HepG2 (cell line): ENCODE results near the gene DNLZ. TPM values are rescaled to one million over a fixed set of nuclear protein-coding genes. Genes with fewer than 3 reads are reported as not detected.

Experiments used
- ATAC-seq: fragments of 200-7000 bp; cut with Tn5 transposase; 3 replicates; pipeline ENCODE4 v1.9.1; 2020; ENCODE audit warnings: mild to moderate bottlenecking, moderate library complexity
- BruUV-seq: library from RNA; stranded (reverse); fragments of 400-500 nt; replicated peaks from 2 replicates; lab custom pipeline; 2021; lab: Mats Ljungman, UMichigan
- CTCF ChIA-PET: fragments of 300-600 bp; formaldehyde crosslinking; extraction: SDS; loops from one replicate; lab custom pipeline; 2021; ENCODE audit warnings: low total read pairs, inconsistent platforms, low intra/inter-chr PET ratio; lab: Yijun Ruan, JAX
- POLR2A ChIA-PET: fragments of 350-600 bp; sonication (Branson Sonifier 250); formaldehyde crosslinking; loops from one replicate; lab custom pipeline; 2020; ENCODE audit warnings: antibody characterized with exemption, inconsistent platforms; lab: Yijun Ruan, JAX
- DNase-seq: peaks from one replicate; pipeline ENCODE4 v3.0.0-alpha.2; 2015; ENCODE audit warnings: low spot score
- FAIRE-seq: peaks from 3 replicates; lab custom pipeline; 2011; peaks lifted over from hg19 to GRCh38; lab: Jason Lieb, UNC
- H2AFZ ChIP-seq: one replicate; pipeline ENCODE4 v1.6.1; 2011; ENCODE audit warnings: low read length, inconsistent platforms
- H3K27ac ChIP-seq: fragments of 300-600 bp; 3 replicates; pipeline ENCODE4 v1.8.0; 2011; ENCODE audit warnings: mixed run types, mild to moderate bottlenecking, mixed read lengths, low read length, inconsistent platforms; ENCODE audit not compliant: insufficient read depth; ENCODE audit errors: extremely low read length
- H3K27me3 ChIP-seq, 2 experiments: fragments of 200-600 bp in 1 of 2; 2 replicates in 1 of 2; 3 replicates in 1 of 2; pipeline versions ENCODE4 v1.6.0 to v1.8.0; 2011; ENCODE audit warnings: low read length in 2 of 2, mild to moderate bottlenecking in 2 of 2, moderate library complexity in 2 of 2, inconsistent platforms in 1 of 2; ENCODE audit not compliant: insufficient read depth in 2 of 2, control insufficient read depth in 1 of 2
- H3K36me3 ChIP-seq, 2 experiments: fragments of 200-600 bp in 1 of 2; replicated peaks in 1 of 2; 2 replicates in 1 of 2; 3 replicates in 1 of 2; pipeline versions ENCODE4 v1.5.1 to v1.8.0; 2011; ENCODE audit warnings: low read length in 2 of 2, inconsistent platforms in 1 of 2; ENCODE audit not compliant: insufficient read depth in 2 of 2, control insufficient read depth in 1 of 2
- H3K4me1 ChIP-seq: 2 replicates; pipeline ENCODE4 v1.5.1; 2012; ENCODE audit warnings: low read length, inconsistent platforms; ENCODE audit not compliant: insufficient read depth
- H3K4me2 ChIP-seq: 2 replicates; pipeline ENCODE4 v1.6.0; 2011; ENCODE audit warnings: low read depth, low read length, inconsistent platforms
- H3K4me3 ChIP-seq, 3 experiments: fragments of 200-600 bp in 1 of 3; sonication (generic), shearing (Covaris generic) in 1 of 3; replicated peaks in 1 of 3; 2 replicates each; pipeline ENCODE4 v1.5.1; 2011 to 2016; ENCODE audit warnings: low read length in 3 of 3, inconsistent platforms in 2 of 3, low read depth in 2 of 3, mild to moderate bottlenecking in 2 of 3, control low read depth in 1 of 3, mixed read lengths in 1 of 3; ENCODE audit not compliant: insufficient read depth in 1 of 3
- H3K79me2 ChIP-seq: one replicate; pipeline ENCODE4 v1.6.1; 2011; ENCODE audit warnings: low read length, inconsistent platforms; ENCODE audit not compliant: insufficient read depth
- H3K9ac ChIP-seq: 2 replicates; pipeline ENCODE4 v1.6.0; 2011; ENCODE audit warnings: mild to moderate bottlenecking, low read depth, low read length, inconsistent platforms; ENCODE audit not compliant: insufficient read depth
- H3K9me3 ChIP-seq: 2 replicates; pipeline ENCODE4 v1.5.1; 2012; ENCODE audit warnings: mild to moderate bottlenecking, low read length
- H4K20me1 ChIP-seq: 2 replicates; pipeline ENCODE4 v1.6.0; 2011; ENCODE audit warnings: inconsistent platforms, mild to moderate bottlenecking, low read length, moderate library complexity; ENCODE audit not compliant: insufficient read depth
- KAT7 ChIP-seq: IDR thresholded peaks from 2 replicates; pipeline ENCODE4 v1.6.1; 2018; ENCODE audit warnings: borderline replicate concordance, missing compliant biosample characterization
- RBM39 ChIP-seq: fragments of 200-400 bp; formaldehyde crosslinking; IDR thresholded peaks from one replicate; pipeline ENCODE4 v1.6.1; 2018; ENCODE audit warnings: antibody characterized with exemption, mild to moderate bottlenecking, low read depth, low read length; ENCODE audit not compliant: poor library complexity, severe bottlenecking
- TBP ChIP-seq: sonication (generic); formaldehyde crosslinking; IDR thresholded peaks from 2 replicates; pipeline ENCODE4 v1.5.0; 2020; ENCODE audit warnings: missing genetic modification reagents
- WGBS: methylation state at CpG from one replicate; pipeline ENCODE4 v1.1.6; 2017; ENCODE audit warnings: low lambda C conversion rate; 5-methylcytosine and 5-hydroxymethylcytosine counted together
- in situ Hi-C: cut with HindIII; loops from 2 replicates; pipeline ENCODE4 v1.10.0; 2017; ENCODE audit warnings: low pct_unique_long_range_greater_than_20kb; ENCODE audit not compliant: extremely low pct_ligation_motif_present
- intact Hi-C: fragments of 100-400 bp; cut with micrococcal nuclease; formaldehyde crosslinking; loops from one replicate; pipeline ENCODE4 v1.10.0; 2022; ENCODE audit not compliant: unreplicated experiment
- polyA plus RNA-seq, 8 experiments: library from polyadenylated mRNA; depleted of rRNA in 3 of 8; stranded (reverse) in 7 of 8; unstranded in 1 of 8; fragments of >200 nt; fragmentation: Illumina TruSeq in 4 of 8; extraction: Trizol in 4 of 8; gene quantifications; 2 replicates each; pipeline versions ENCODE4 v1.2.1 to v1.2.3, GENCODE V29; 2011 to 2016; ENCODE audit warnings: low read depth in 4 of 8, missing spikeins in 1 of 8, mixed read lengths in 1 of 8; ENCODE audit not compliant: insufficient read depth in 1 of 8
- total RNA-seq, 5 experiments: library from RNA; depleted of rRNA; stranded (reverse); fragments of >200 nt; fragmentation: Illumina TruSeq; extraction: Trizol; gene quantifications; 2 replicates each; pipeline ENCODE4 v1.2.3, GENCODE V29; 2016; ENCODE audit warnings: low read depth in 1 of 5
- TF ChIP-seq, protein P1 (sequence below): sonication (generic); formaldehyde crosslinking; IDR thresholded peaks from 2 replicates; pipeline ENCODE4 v1.4.0; 2020; ENCODE audit warnings: missing genetic modification reagents
- TF ChIP-seq, protein P2 (sequence below): sonication (generic); formaldehyde crosslinking; IDR thresholded peaks from 2 replicates; pipeline ENCODE4 v1.4.0; 2020; ENCODE audit warnings: mild to moderate bottlenecking, low read depth, missing genetic modification reagents

The DNLZ gene
- total and polyA plus RNA-seq, 2 of the 13 experiments (the other 11 are each of a cell fraction or from before 2014, with no cell fraction given): 3.4 to 8.0 TPM

DNA sequence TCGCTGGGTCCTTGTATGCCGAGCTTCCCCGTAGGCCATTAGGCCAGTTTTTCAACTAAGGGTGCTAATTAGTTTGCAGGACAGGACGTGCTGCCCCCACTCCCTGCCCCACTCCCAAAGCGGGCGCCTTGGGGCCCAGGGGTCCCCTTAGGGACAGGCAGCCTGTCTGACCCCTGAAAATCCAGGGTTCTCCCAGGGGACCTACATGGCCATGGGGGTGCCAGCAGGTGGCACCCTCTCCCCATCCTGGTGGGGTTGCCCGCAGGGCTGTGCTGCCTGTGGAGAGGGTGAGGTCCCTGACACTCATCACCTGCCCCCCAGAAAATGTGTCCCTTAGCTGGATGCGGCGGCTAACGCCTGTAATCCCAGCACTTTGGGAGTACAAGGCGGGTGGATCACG lies 51.1 kb downstream of the DNLZ start (continued):
- TF ChIP-seq, protein P1, sequence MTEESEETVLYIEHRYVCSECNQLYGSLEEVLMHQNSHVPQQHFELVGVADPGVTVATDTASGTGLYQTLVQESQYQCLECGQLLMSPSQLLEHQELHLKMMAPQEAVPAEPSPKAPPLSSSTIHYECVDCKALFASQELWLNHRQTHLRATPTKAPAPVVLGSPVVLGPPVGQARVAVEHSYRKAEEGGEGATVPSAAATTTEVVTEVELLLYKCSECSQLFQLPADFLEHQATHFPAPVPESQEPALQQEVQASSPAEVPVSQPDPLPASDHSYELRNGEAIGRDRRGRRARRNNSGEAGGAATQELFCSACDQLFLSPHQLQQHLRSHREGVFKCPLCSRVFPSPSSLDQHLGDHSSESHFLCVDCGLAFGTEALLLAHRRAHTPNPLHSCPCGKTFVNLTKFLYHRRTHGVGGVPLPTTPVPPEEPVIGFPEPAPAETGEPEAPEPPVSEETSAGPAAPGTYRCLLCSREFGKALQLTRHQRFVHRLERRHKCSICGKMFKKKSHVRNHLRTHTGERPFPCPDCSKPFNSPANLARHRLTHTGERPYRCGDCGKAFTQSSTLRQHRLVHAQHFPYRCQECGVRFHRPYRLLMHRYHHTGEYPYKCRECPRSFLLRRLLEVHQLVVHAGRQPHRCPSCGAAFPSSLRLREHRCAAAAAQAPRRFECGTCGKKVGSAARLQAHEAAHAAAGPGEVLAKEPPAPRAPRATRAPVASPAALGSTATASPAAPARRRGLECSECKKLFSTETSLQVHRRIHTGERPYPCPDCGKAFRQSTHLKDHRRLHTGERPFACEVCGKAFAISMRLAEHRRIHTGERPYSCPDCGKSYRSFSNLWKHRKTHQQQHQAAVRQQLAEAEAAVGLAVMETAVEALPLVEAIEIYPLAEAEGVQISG (CRISPR knock-in tag): no peak
- TF ChIP-seq KAT7 (no peak), TBP (no peak)

DNA sequence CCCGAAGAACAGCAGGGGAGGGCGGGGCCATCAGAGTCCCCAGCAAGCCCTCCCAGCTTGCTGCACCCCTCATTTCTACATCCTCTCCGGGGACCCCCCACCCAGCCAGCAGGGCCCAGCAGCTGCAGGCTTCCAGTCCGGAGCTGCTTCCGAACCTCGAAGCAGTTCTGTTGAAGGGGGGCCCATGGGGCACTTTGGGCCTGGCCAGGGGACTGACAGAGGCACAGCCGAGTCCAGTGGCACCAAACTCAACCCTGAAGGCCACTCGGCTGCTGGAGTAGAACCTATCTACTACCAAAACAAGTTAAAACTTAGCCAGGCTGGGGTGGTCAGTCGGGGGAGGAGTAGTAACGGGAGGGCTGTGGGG lies 51.6 kb downstream of the DNLZ start:
- WGBS: no CpG with 5 or more reads among the region's 10 CpGs
- H3K9ac ChIP-seq: no peak overlapping the region; the same call in 1 of the 2 replicates
- ChIA-PET CTCF (interaction anchor here (1.2 to 1.5 kb wide), 3 partner anchors 52 to 88 kb away, joined by 4 to 15 read pairs (median 6); partner anchors contain the start of genes DNLZ and SNAPC4), POLR2A (interaction anchor here (0.6 to 2.1 kb wide), 4 partner anchors 15 to 89 kb away, joined by 3 to 7 read pairs (median 3); no protein-coding TSS in a partner anchor)
- H3K27ac ChIP-seq: no peak overlapping the region
- H3K4me2 ChIP-seq: no peak overlapping the region
- peak overlapping the region in 1 of 3 experiments; percentile 47; a peak in 1 of 6 replicates for H3K4me3 ChIP-seq
- H3K79me2 ChIP-seq: no peaks in the 10 kb centered on the region
- in situ Hi-C loops (no loop called here), intact Hi-C loops (loop anchor here (2.0 kb wide), 1 partner anchor 61 kb away; the partner anchor contains the start of gene CARD9)
- H3K4me1 ChIP-seq: peaks cover 44% of the 10 kb centered on the region
- no peaks in the 10 kb centered on the region; a peak in 3 of 5 replicates for H3K27me3 ChIP-seq
- FAIRE-seq (no peak), ATAC-seq (no peak; the same call in 2 of the 3 replicates), DNase-seq (no peak)
- H3K36me3 ChIP-seq: no peaks in the 10 kb centered on the region
- H3K9me3 ChIP-seq: peaks cover 16% of the 10 kb centered on the region
- BruUV-seq: no TSS peak
- no peak overlapping the region for H2AFZ ChIP-seq
- TF ChIP-seq, protein P2, sequence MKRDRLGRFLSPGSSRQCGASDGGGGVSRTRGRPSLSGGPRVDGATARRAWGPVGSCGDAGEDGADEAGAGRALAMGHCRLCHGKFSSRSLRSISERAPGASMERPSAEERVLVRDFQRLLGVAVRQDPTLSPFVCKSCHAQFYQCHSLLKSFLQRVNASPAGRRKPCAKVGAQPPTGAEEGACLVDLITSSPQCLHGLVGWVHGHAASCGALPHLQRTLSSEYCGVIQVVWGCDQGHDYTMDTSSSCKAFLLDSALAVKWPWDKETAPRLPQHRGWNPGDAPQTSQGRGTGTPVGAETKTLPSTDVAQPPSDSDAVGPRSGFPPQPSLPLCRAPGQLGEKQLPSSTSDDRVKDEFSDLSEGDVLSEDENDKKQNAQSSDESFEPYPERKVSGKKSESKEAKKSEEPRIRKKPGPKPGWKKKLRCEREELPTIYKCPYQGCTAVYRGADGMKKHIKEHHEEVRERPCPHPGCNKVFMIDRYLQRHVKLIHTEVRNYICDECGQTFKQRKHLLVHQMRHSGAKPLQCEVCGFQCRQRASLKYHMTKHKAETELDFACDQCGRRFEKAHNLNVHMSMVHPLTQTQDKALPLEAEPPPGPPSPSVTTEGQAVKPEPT (CRISPR knock-in tag): no peak
- peak; percentile 18 for TF ChIP-seq RBM39
- TF ChIP-seq, all 625 proteins: peak for 1
- no peaks in the 10 kb centered on the region for H4K20me1 ChIP-seq
